Measurements from ENCODE around the gene PPP1R12C. TPM values are rescaled to one million over a fixed set of nuclear protein-coding genes. Genes with fewer than 3 reads are reported as not detected.

The PPP1R12C gene
- total RNA-seq, 2 experiments from 2014 or later: 123 to 136 TPM

GRCh38 chr19:55095260-55096060 is 22.0 kb downstream of the PPP1R12C start:
- no peak overlapping the region for H3K27ac Mint-ChIP-seq
- no peak overlapping the region for H3K27ac ChIP-seq (ENCODE audit: low read depth in 1 of 2, low read length in 2 of 2)
- no peaks in the 10 kb centered on the region for H3K4me1 Mint-ChIP-seq (ENCODE audit: low read depth)
- ATAC-seq (ENCODE audit: poor library complexity) (no peak), DNase-seq (no peak)
- no peaks in the 10 kb centered on the region for H3K27me3 Mint-ChIP-seq
- ChIA-PET POLR2A (no interaction called here), CTCF (no interaction called here)
- no peak overlapping the region for H3K4me3 Mint-ChIP-seq
- no peaks in the 10 kb centered on the region for H3K9me3 ChIP-seq (ENCODE audit: control insufficient read depth in 1 of 2, insufficient read depth in 1 of 2, low read length in 2 of 2)
- TF ChIP-seq CTCF (IDR thresholded peaks at IDR 0.05): no peak
- H3K4me1 ChIP-seq (ENCODE audit: insufficient read depth, low read length): no peaks in the 10 kb centered on the region
- intact Hi-C loops (cut with DNase I, micrococcal nuclease): no loop called here
- H3K27me3 ChIP-seq (ENCODE audit: control insufficient read depth in 1 of 2, insufficient read depth in 2 of 2, low read length in 2 of 2): no peaks in the 10 kb centered on the region
- no peak overlapping the region for H3K4me3 ChIP-seq (ENCODE audit: low read length)
- no peaks in the 10 kb centered on the region for H3K9me3 Mint-ChIP-seq
- peaks cover 19% of the 10 kb centered on the region for H3K36me3 Mint-ChIP-seq (ENCODE audit: low read depth)
- H3K36me3 ChIP-seq (ENCODE audit: insufficient read depth, low read length): peaks cover 47% of the 10 kb centered on the region

GRCh38 chr19:55094456-55095259 is 22.8 kb downstream of the PPP1R12C start:
- H3K36me3 ChIP-seq (ENCODE audit: insufficient read depth, low read length): peaks cover 42% of the 10 kb centered on the region
- Mint-ChIP-seq H3K4me1 (ENCODE audit: low read depth) (peaks cover 2% of the 10 kb centered on the region), H3K4me3 (no peak overlapping the region), H3K27me3 (peaks cover 4% of the 10 kb centered on the region), H3K9me3 (no peaks in the 10 kb centered on the region), H3K27ac (no peak overlapping the region), H3K36me3 (ENCODE audit: low read depth) (peaks cover 18% of the 10 kb centered on the region)
- DNase-seq: no peak
- H3K4me3 ChIP-seq (ENCODE audit: low read length): no peak overlapping the region
- ATAC-seq (ENCODE audit: poor library complexity): no peak
- no peak for TF ChIP-seq CTCF (IDR thresholded peaks at IDR 0.05)
- POLR2A ChIA-PET: no interaction called here
- no peaks in the 10 kb centered on the region for H3K4me1 ChIP-seq (ENCODE audit: insufficient read depth, low read length)
- no peaks in the 10 kb centered on the region for H3K9me3 ChIP-seq (ENCODE audit: control insufficient read depth in 1 of 2, insufficient read depth in 1 of 2, low read length in 2 of 2)
- intact Hi-C loops (cut with DNase I, micrococcal nuclease): loop anchor here in 1 of 2 experiments (5.0 kb wide), 1 partner anchor 637 kb away; no protein-coding TSS in a partner anchor
- CTCF ChIA-PET: no interaction called here
- H3K27me3 ChIP-seq (ENCODE audit: control insufficient read depth in 1 of 2, insufficient read depth in 2 of 2, low read length in 2 of 2): no peaks in the 10 kb centered on the region
- H3K27ac ChIP-seq (ENCODE audit: low read depth in 1 of 2, low read length in 2 of 2): no peak overlapping the region

- no peak for DNase-seq
- intact Hi-C loops (cut with DNase I, micrococcal nuclease): loop anchor here in 1 of 2 experiments (5.0 kb wide), 1 partner anchor 635 kb away; no protein-coding TSS in a partner anchor
- Mint-ChIP-seq H3K4me3 (no peak overlapping the region), H3K27ac (no peak overlapping the region), H3K27me3 (peaks cover 24% of the 10 kb centered on the region), H3K9me3 (no peaks in the 10 kb centered on the region), H3K4me1 (ENCODE audit: low read depth) (peaks cover 22% of the 10 kb centered on the region), H3K36me3 (ENCODE audit: low read depth) (peaks cover 16% of the 10 kb centered on the region)
- H3K4me1 ChIP-seq (ENCODE audit: insufficient read depth, low read length): peaks cover 8% of the 10 kb centered on the region
- ChIA-PET CTCF (no interaction called here), POLR2A (no interaction called here)
- H3K27ac ChIP-seq (ENCODE audit: low read depth in 1 of 2, low read length in 2 of 2): no peak overlapping the region
- H3K9me3 ChIP-seq (ENCODE audit: control insufficient read depth in 1 of 2, insufficient read depth in 1 of 2, low read length in 2 of 2): no peaks in the 10 kb centered on the region
- no peak for ATAC-seq (ENCODE audit: poor library complexity)
- H3K4me3 ChIP-seq (ENCODE audit: low read length): no peak overlapping the region
- H3K36me3 ChIP-seq (ENCODE audit: insufficient read depth, low read length): peaks cover 31% of the 10 kb centered on the region
- TF ChIP-seq CTCF (IDR thresholded peaks at IDR 0.05): no peak
- H3K27me3 ChIP-seq (ENCODE audit: control insufficient read depth in 1 of 2, insufficient read depth in 2 of 2, low read length in 2 of 2): peaks cover 9% of the 10 kb centered on the region in 2 experiments
These were observed 24.8 kb downstream of the PPP1R12C start for GRCh38 chr19:55092423-55093318.

Data from CD4-positive, alpha-beta T cell (primary cell).